ENCODE results near the gene CAPN15. TPM values are rescaled to one million over a fixed set of nuclear protein-coding genes. Genes with fewer than 3 reads are reported as not detected.

The CAPN15 gene
- polyA plus RNA-seq, 2 of the 4 experiments (the other 2 are of a cell fraction): 11.4 to 33.3 TPM

DNA sequence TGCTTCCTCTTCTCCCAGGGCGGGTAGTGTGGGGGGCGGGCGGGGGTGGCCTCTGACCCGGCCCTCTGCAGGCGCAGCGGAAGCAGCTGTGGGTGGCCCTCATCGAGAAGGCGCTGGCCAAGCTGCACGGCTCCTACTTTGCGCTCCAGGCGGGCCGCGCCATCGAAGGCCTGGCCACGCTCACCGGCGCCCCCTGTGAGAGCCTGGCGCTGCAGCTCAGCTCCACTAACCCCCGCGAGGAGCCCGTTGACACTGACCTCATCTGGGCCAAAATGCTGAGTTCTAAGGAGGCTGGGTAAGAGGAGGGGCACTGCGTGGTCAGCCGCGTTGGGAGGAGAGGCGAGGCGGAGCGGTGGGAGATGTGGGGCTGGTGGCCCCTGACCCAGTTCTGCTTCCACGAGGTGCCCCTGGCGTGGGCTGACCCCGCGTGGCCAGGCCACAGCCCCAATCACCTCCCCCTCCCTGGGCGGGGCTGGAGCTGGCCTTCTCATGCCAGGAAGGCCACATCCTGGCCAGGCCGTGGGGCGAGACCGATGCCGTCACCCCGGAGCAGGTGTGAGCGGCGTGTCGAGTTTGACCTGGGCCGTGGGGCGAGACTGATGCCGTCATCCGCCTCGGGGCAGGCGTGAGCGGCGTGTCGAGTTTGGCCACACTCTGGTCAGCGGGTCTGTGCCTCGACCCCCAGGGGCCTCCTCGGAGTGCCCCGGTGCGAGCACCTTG lies 22.2 kb downstream of the CAPN15 start:
- CTCF ChIA-PET: interaction anchor here (0.5 to 1.6 kb wide), 2 partner anchors 18 to 170 kb away, joined by 6 to 8 read pairs; no protein-coding TSS in a partner anchor
- FAIRE-seq: no peak
- TF ChIP-seq NPAS2 (CRISPR knock-in tag; IDR thresholded peaks at IDR 0.05; ENCODE audit: borderline replicate concordance) (no peak), ZSCAN20 (CRISPR knock-in tag; IDR thresholded peaks at IDR 0.05) (no peak), CEBPB (IDR thresholded peaks at IDR 0.05) (no peak), JUNB (IDR thresholded peaks at IDR 0.05) (no peak), POLR2AphosphoS2 (conservative IDR thresholded peaks at IDR 0.05; ENCODE audit: low read length) (no peak), ESRRA (IDR thresholded peaks at IDR 0.05; ENCODE audit: borderline replicate concordance, low read length) (no peak), RARB (CRISPR knock-in tag; IDR thresholded peaks at IDR 0.05) (no peak), EP300 (IDR thresholded peaks at IDR 0.05) (no peak)
- TF ChIP-seq, protein P1, sequence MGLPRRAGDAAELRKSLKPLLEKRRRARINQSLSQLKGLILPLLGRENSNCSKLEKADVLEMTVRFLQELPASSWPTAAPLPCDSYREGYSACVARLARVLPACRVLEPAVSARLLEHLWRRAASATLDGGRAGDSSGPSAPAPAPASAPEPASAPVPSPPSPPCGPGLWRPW (IDR thresholded peaks at IDR 0.05): no peak
- POLR2A ChIA-PET: no interaction called here
- 0 out of 3 replicates have a peak, but pooled peaks cover 2% of the 10 kb centered on the region for H3K4me1 ChIP-seq
- 94% methylated on average over 38 of the region's 54 CpGs for WGBS (ENCODE audit: missing lambda C conversion rate)
- H3K27ac ChIP-seq: no peak overlapping the region
- no peaks in the 10 kb centered on the region for H3K9me3 ChIP-seq
- DNase-seq (ENCODE audit: low read depth in 1 of 2, low spot score in 1 of 2): no peak
- H3K4me2 ChIP-seq: no peak overlapping the region
- H3K4me3 ChIP-seq: no peak overlapping the region
- ATAC-seq: no peak

DNA sequence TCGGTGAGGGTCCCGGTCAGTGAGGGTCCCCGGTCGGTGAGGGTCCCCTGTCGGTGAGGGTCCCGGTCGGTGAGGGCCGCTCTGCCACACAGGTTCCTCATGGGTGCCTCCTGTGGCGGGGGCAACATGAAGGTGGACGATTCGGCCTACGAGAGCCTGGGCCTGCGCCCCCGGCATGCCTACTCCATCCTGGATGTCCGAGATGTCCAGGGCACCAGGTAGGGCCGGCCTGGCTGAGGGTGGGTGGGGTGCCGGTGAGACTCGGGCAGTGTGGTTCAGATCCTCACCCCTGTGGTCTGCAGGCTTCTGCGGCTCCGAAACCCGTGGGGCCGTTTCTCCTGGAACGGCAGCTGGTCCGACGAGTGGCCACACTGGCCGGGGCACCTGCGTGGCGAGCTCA lies 23.7 kb downstream of the CAPN15 start:
- H3K4me1 ChIP-seq: 0 out of 3 replicates have a peak, but pooled peaks cover 2% of the 10 kb centered on the region
- no peak for TF ChIP-seq JUNB (IDR thresholded peaks at IDR 0.05)
- CTCF ChIA-PET: interaction anchor here (1.6 kb wide), 1 partner anchor 12 kb away, joined by 4 read pairs; no protein-coding TSS in a partner anchor
- DNase-seq (ENCODE audit: low read depth in 1 of 2, low spot score in 1 of 2): no peak
- ATAC-seq: no peak
- no peak overlapping the region for H3K4me2 ChIP-seq
- no peaks in the 10 kb centered on the region for H3K9me3 ChIP-seq
- no peak for FAIRE-seq
- no peak overlapping the region for H3K27ac ChIP-seq
- POLR2A ChIA-PET: no interaction called here
- WGBS (ENCODE audit: missing lambda C conversion rate): 93% methylated on average over 25 of the region's 28 CpGs
- H3K4me3 ChIP-seq: no peak overlapping the region

DNA sequence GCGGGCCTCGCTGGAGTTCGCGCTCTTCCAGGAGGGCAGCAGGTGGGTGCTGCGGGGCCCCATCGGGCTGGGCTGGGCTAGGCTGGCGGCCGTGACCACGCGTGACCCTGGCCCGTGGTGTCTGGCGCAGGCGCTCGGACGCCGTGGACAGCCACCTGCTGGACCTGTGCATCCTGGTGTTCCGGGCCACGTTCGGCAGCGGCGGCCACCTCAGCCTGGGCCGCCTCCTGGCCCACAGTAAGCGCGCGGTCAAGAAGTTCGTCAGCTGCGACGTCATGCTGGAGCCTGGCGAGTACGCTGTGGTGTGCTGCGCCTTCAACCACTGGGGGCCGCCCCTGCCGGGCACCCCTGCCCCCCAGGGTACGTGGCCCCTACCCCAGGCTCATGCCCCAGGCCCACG lies 24.7 kb downstream of the CAPN15 start:
- POLR2A ChIA-PET: no interaction called here
- Histone ChIP-seq H3K4me2 (no peak overlapping the region), H3K4me3 (no peak overlapping the region), H3K27ac (no peak overlapping the region), H3K9me3 (no peaks in the 10 kb centered on the region), H3K4me1 (0 out of 3 replicates have a peak, but pooled peaks cover under 1% of the 10 kb centered on the region)
- DNase-seq (ENCODE audit: low read depth in 1 of 2, low spot score in 1 of 2): no peak
- CTCF ChIA-PET: interaction anchor here (1.0 to 1.6 kb wide), 2 partner anchors 13 to 15 kb away, joined by 3 to 4 read pairs; no protein-coding TSS in a partner anchor
- TF ChIP-seq BHLHE40 (IDR thresholded peaks at IDR 0.05; ENCODE audit: low read depth, low read length): no peak
- WGBS (ENCODE audit: missing lambda C conversion rate): 95% methylated on average over 22 of the region's 35 CpGs
- ATAC-seq: no peak
- no peak for FAIRE-seq

DNA sequence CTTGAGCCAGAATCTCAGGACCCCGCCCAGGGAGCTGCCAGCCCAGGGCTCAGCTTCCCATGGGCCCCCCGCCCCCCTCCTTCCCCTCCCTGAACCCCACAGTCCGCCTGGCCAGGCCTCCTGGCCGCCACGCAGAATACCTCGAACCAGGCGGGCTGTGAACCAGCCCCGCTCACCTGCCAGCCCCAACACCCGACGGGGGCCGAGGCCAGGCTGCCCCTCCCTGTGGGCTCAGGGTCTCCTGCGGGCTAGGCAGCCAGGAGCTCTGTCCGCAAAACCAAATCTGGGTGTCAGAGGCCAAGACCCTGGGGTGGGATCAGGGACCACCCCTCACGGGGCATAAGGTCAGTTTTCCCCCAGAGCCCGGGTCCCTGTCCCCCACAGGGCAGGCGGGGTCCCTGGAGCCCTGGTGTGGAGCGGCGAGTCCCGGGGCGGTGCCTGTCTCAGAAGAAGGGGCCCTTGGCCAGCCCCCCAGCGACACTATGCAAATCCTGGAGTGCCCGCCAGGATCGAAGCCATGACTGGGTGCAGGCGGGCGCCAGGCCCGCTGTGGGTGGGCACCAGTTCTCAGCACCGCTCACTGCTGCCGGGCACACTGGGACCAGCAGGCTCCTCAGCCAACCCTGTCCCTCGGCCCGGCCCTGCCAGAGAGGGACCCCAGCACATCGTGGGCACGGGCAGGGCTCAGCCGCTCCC lies 26.2 kb downstream of the CAPN15 start:
- WGBS (ENCODE audit: missing lambda C conversion rate): 90% methylated on average over 8 of the region's 33 CpGs
- ATAC-seq: no peak; a peak in 1 of 6 replicates
- H3K4me3 ChIP-seq: no peak overlapping the region
- no peak for FAIRE-seq
- H3K27ac ChIP-seq: no peak overlapping the region
- ChIA-PET CTCF (interaction anchor here (1.0 to 1.4 kb wide), 2 partner anchors 25 to 114 kb away, joined by 3 to 4 read pairs; no protein-coding TSS in a partner anchor), POLR2A (no interaction called here)
- no peak overlapping the region for H3K4me2 ChIP-seq
- no peak for DNase-seq (ENCODE audit: low read depth in 1 of 2, low spot score in 1 of 2)
- H3K4me1 ChIP-seq: no peaks in the 10 kb centered on the region
- TF ChIP-seq FOSB (CRISPR knock-in tag; IDR thresholded peaks at IDR 0.05) (no peak), NFE2L2 (conservative IDR thresholded peaks at IDR 0.05; ENCODE audit: low read length) (no peak), ZC3H11A (IDR thresholded peaks at IDR 0.05) (no peak), POLR2AphosphoS2 (conservative IDR thresholded peaks at IDR 0.05; ENCODE audit: low read length) (no peak), CBX8 (IDR thresholded peaks at IDR 0.05) (no peak), RNF2 (IDR thresholded peaks at IDR 0.05; ENCODE audit: borderline replicate concordance, low read depth) (no peak), HEYL (CRISPR knock-in tag; IDR thresholded peaks at IDR 0.05) (no peak), TFCP2L1 (CRISPR knock-in tag; IDR thresholded peaks at IDR 0.05) (no peak), RAD21 (conservative IDR thresholded peaks at IDR 0.05 in 1 of 2, IDR thresholded peaks at IDR 0.05 in 1 of 2) (no peak), ZSCAN20 (CRISPR knock-in tag; IDR thresholded peaks at IDR 0.05) (no peak), CHD2 (IDR thresholded peaks at IDR 0.05; ENCODE audit: low read length, partially characterized antibody) (no peak)
- TF ChIP-seq, protein P2, sequence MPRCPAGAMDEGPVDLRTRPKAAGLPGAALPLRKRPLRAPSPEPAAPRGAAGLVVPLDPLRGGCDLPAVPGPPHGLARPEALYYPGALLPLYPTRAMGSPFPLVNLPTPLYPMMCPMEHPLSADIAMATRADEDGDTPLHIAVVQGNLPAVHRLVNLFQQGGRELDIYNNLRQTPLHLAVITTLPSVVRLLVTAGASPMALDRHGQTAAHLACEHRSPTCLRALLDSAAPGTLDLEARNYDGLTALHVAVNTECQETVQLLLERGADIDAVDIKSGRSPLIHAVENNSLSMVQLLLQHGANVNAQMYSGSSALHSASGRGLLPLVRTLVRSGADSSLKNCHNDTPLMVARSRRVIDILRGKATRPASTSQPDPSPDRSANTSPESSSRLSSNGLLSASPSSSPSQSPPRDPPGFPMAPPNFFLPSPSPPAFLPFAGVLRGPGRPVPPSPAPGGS (IDR thresholded peaks at IDR 0.05): no peak
- TF ChIP-seq, protein P3, sequence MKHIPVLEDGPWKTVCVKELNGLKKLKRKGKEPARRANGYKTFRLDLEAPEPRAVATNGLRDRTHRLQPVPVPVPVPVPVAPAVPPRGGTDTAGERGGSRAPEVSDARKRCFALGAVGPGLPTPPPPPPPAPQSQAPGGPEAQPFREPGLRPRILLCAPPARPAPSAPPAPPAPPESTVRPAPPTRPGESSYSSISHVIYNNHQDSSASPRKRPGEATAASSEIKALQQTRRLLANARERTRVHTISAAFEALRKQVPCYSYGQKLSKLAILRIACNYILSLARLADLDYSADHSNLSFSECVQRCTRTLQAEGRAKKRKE (CRISPR knock-in tag; IDR thresholded peaks at IDR 0.05; ENCODE audit: low read depth): no peak
- TF ChIP-seq, protein P1 (IDR thresholded peaks at IDR 0.05): no peak
- no peaks in the 10 kb centered on the region for H3K9me3 ChIP-seq
